Ishikawa (cell line): ENCODE results near the gene NUP93.

Experiments
- CREB1 ChIP-seq: IDR thresholded peaks from 2 replicates; pipeline ENCODE4 v1.6.1; 2012; ENCODE audit warnings: low read depth
- EP300 ChIP-seq: IDR thresholded peaks from 2 replicates; pipeline ENCODE4 v1.6.1; 2012; ENCODE audit warnings: borderline replicate concordance
- FOXM1 ChIP-seq: IDR thresholded peaks from 2 replicates; pipeline ENCODE4 v1.6.1; 2012; ENCODE audit warnings: low read depth, borderline replicate concordance
- MAX ChIP-seq: IDR thresholded peaks from 2 replicates; pipeline ENCODE4 v1.6.1; 2012
- REST ChIP-seq: IDR thresholded peaks from 2 replicates; pipeline ENCODE4 v1.6.1; 2012; ENCODE audit warnings: low read depth, mild to moderate bottlenecking
- TAF1 ChIP-seq: IDR thresholded peaks from 2 replicates; pipeline ENCODE4 v1.6.1; 2012; ENCODE audit warnings: low read depth, mild to moderate bottlenecking
- ZBTB7A ChIP-seq: IDR thresholded peaks from 2 replicates; pipeline ENCODE4 v1.6.1; 2012; ENCODE audit warnings: low read depth

GRCh38 chr16:56789360-56789759, 59.4 kb downstream of the NUP93 start:
- TF ChIP-seq CREB1 (no peak), MAX (no peak), EP300 (no peak), REST (no peak), ZBTB7A (no peak), TAF1 (no peak), FOXM1 (no peak)
